Daoy (cell line): ENCODE data around the gene MAP3K8. TPM values are rescaled to one million over a fixed set of nuclear protein-coding genes. Genes with fewer than 3 reads are reported as not detected.
A peak's percentile ranks its signal among the peaks of the same experiment; 100 is the strongest.

Source experiments
- DNase-seq: peaks from one replicate; pipeline ENCODE4 v3.0.0-alpha.2; 2015; ENCODE audit warnings: low read depth
- total RNA-seq: library from RNA; depleted of rRNA; stranded (reverse); fragments of >200 nt; shearing (Covaris generic); gene quantifications from 2 replicates; pipeline ENCODE4 v1.2.3, GENCODE V29; 2014

The MAP3K8 gene
- total RNA-seq, 1 experiment from 2014 or later = 2.9 TPM

GRCh38 chr10:30490289-30491000 is 56.5 kb downstream of the MAP3K8 start:
- no peak for DNase-seq

GRCh38 chr10:30491204-30491915 is 57.4 kb downstream of the MAP3K8 start:
- DNase-seq = no peak

GRCh38 chr10:30491916-30492515 is 58.0 kb downstream of the MAP3K8 start:
- no peak for DNase-seq

GRCh38 chr10:30493609-30494530 is 59.9 kb downstream of the MAP3K8 start:
- peak; percentile 20 for DNase-seq

- DNase-seq = no peak
Measured at GRCh38 chr10:30494558-30494957, 60.6 kb downstream of the MAP3K8 start.

- DNase-seq = no peak
Measured at GRCh38 chr10:30495687-30496086, 61.7 kb downstream of the MAP3K8 start.

- DNase-seq = no peak
Measured at GRCh38 chr10:30499816-30500215, 65.8 kb downstream of the MAP3K8 start.

GRCh38 chr10:30500534-30500933 is 66.5 kb downstream of the MAP3K8 start:
- DNase-seq = no peak

GRCh38 chr10:30500963-30501504 is 67.0 kb downstream of the MAP3K8 start:
- DNase-seq = no peak

- DNase-seq = peak; percentile 45
Measured at GRCh38 chr10:30502266-30503060, 68.5 kb downstream of the MAP3K8 start.

- no peak for DNase-seq
Measured at GRCh38 chr10:30503700-30504266, 69.8 kb downstream of the MAP3K8 start.

GRCh38 chr10:30505543-30506298 is 71.7 kb downstream of the MAP3K8 start:
- DNase-seq = no peak

GRCh38 chr10:30509508-30509907 is 75.5 kb downstream of the MAP3K8 start:
- DNase-seq = no peak

GRCh38 chr10:30510184-30510931 is 76.4 kb downstream of the MAP3K8 start:
- peak; percentile 84 for DNase-seq

- DNase-seq = no peak
Measured at GRCh38 chr10:30510932-30511700, 77.1 kb downstream of the MAP3K8 start.
